Activated CD4-positive, CD25-positive, alpha-beta regulatory T cell treated with anti-CD3 and anti-CD28 coated beads, Interleukin-2, amount 50 U/mL, for 16 hours (primary cell): ENCODE measurements around the gene SLC17A9.

Source experiments
- DNase-seq: peaks from one replicate; pipeline ENCODE4 v3.0.0-alpha.2; 2020; ENCODE audit warnings: low read depth, low spot score

SLC17A9 gene

GRCh38 chr20:62982124-62983075 is 29.9 kb downstream of the SLC17A9 start:
- no peak for DNase-seq

- DNase-seq: no peak
Observed at GRCh38 chr20:62983210-62983609, 30.7 kb downstream of the SLC17A9 start.

GRCh38 chr20:62984666-62985443 is 32.3 kb downstream of the SLC17A9 start:
- DNase-seq: no peak

- no peak for DNase-seq
Observed at GRCh38 chr20:62985444-62985778, 32.9 kb downstream of the SLC17A9 start.

GRCh38 chr20:62986257-62986800 is 33.8 kb downstream of the SLC17A9 start:
- DNase-seq: no peak

- DNase-seq: no peak
Observed at GRCh38 chr20:62987114-62987513, 34.6 kb downstream of the SLC17A9 start.

GRCh38 chr20:62989201-62989601 is 36.7 kb downstream of the SLC17A9 start:
- DNase-seq: no peak

GRCh38 chr20:62990306-62990825 is 37.9 kb downstream of the SLC17A9 start:
- no peak for DNase-seq

- no peak for DNase-seq
Observed at GRCh38 chr20:62991196-62991807, 38.8 kb downstream of the SLC17A9 start.

GRCh38 chr20:62991863-62992262 is 39.4 kb downstream of the SLC17A9 start:
- DNase-seq: no peak

GRCh38 chr20:62993856-62994494 is 41.5 kb downstream of the SLC17A9 start:
- DNase-seq: no peak

- no peak for DNase-seq
Observed at GRCh38 chr20:62994869-62995281, 42.4 kb downstream of the SLC17A9 start.

- DNase-seq: no peak
Observed at GRCh38 chr20:62995481-62995880, 43.0 kb downstream of the SLC17A9 start.

- no peak for DNase-seq
Observed at GRCh38 chr20:62995898-62996595, 43.5 kb downstream of the SLC17A9 start.

GRCh38 chr20:62996596-62996982 is 44.1 kb downstream of the SLC17A9 start:
- DNase-seq: no peak

- DNase-seq: no peak
Observed at GRCh38 chr20:62997417-62998035, 45.0 kb downstream of the SLC17A9 start.

- no peak for DNase-seq
Observed at GRCh38 chr20:62998449-62998848, 45.9 kb downstream of the SLC17A9 start.

- no peak for DNase-seq
Observed at GRCh38 chr20:62999580-62999979, 47.1 kb downstream of the SLC17A9 start.

- DNase-seq: no peak
Observed at GRCh38 chr20:63000036-63000435, 47.5 kb downstream of the SLC17A9 start.

- DNase-seq: no peak
Observed at GRCh38 chr20:63000958-63001357, 48.4 kb downstream of the SLC17A9 start.
